H9 (cell line): ENCODE measurements around the gene IFT80. TPM values are rescaled to one million over a fixed set of nuclear protein-coding genes. Genes with fewer than 3 reads are reported as not detected.

Experiments used
- DNase-seq: peaks from one replicate; pipeline ENCODE4 v3.0.0-alpha.2; 2017
- H2AFZ ChIP-seq: one replicate; pipeline ENCODE4 v1.6.1; 2013; ENCODE audit warnings: mild to moderate bottlenecking, low read length, control low read depth, moderate library complexity
- H2AK5ac ChIP-seq: 2 replicates; pipeline ENCODE4 v1.6.1; 2013; ENCODE audit warnings: low read length, control low read depth, mixed read lengths; ENCODE audit not compliant: insufficient read length
- H2BK120ac ChIP-seq: one replicate; pipeline ENCODE4 v1.6.1; 2013; ENCODE audit warnings: low read depth, mild to moderate bottlenecking, low read length, control low read depth, inconsistent platforms; ENCODE audit not compliant: poor library complexity, severe bottlenecking
- H2BK12ac ChIP-seq: 2 replicates; pipeline ENCODE4 v1.6.1; 2013; ENCODE audit warnings: low read length, control low read depth, mixed read lengths, low read depth; ENCODE audit not compliant: insufficient read length
- H2BK15ac ChIP-seq: 2 replicates; pipeline ENCODE4 v1.6.1; 2013; ENCODE audit warnings: low read depth, low read length, control low read depth
- H2BK20ac ChIP-seq: one replicate; pipeline ENCODE4 v1.6.1; 2013; ENCODE audit warnings: low read depth, mild to moderate bottlenecking, low read length, control low read depth, inconsistent platforms; ENCODE audit not compliant: poor library complexity, severe bottlenecking
- H2BK5ac ChIP-seq: 2 replicates; pipeline ENCODE4 v1.6.1; 2013; ENCODE audit warnings: low read length, control low read depth, mixed read lengths; ENCODE audit not compliant: insufficient read length
- H3K14ac ChIP-seq: 2 replicates; pipeline ENCODE4 v1.6.1; 2013; ENCODE audit warnings: low read length, control low read depth; ENCODE audit not compliant: insufficient read depth
- H3K18ac ChIP-seq: 2 replicates; pipeline ENCODE4 v1.6.1; 2013; ENCODE audit warnings: low read depth, mild to moderate bottlenecking, mixed read lengths, low read length, control low read depth; ENCODE audit not compliant: insufficient read length
- H3K23ac ChIP-seq: 2 replicates; pipeline ENCODE4 v1.6.1; 2013; ENCODE audit warnings: low read length, control low read depth, mixed read lengths, low read depth; ENCODE audit not compliant: insufficient read length
- H3K23me2 ChIP-seq: 2 replicates; pipeline ENCODE4 v1.6.1; 2013; ENCODE audit warnings: low read depth, mild to moderate bottlenecking, mixed read lengths, low read length, control low read depth; ENCODE audit not compliant: insufficient read length, poor library complexity, severe bottlenecking
- H3K27ac ChIP-seq: 2 replicates; pipeline ENCODE4 v1.5.1; 2013; ENCODE audit warnings: low read length, control low read depth, mixed read lengths, low read depth; ENCODE audit not compliant: insufficient read length
- H3K27me3 ChIP-seq: 2 replicates; pipeline ENCODE4 v1.6.1; 2013; ENCODE audit warnings: low read length, control low read depth, inconsistent platforms; ENCODE audit not compliant: insufficient read depth
- H3K4ac ChIP-seq: 2 replicates; pipeline ENCODE4 v1.6.1; 2013; ENCODE audit warnings: low read depth, mild to moderate bottlenecking, control low read depth, inconsistent platforms, low read length, moderate library complexity
- H3K4me1 ChIP-seq: 2 replicates; pipeline ENCODE4 v1.6.1; 2013; ENCODE audit warnings: low read length, control low read depth, inconsistent platforms; ENCODE audit not compliant: insufficient read depth
- H3K4me2 ChIP-seq: 2 replicates; pipeline ENCODE4 v1.6.1; 2013; ENCODE audit warnings: low read length, control low read depth, mixed read lengths; ENCODE audit not compliant: insufficient read length, insufficient read depth
- H3K56ac ChIP-seq: 2 replicates; pipeline ENCODE4 v1.6.1; 2013; ENCODE audit warnings: low read depth, mild to moderate bottlenecking, mixed read lengths, low read length, control low read depth; ENCODE audit not compliant: insufficient read length
- H3K79me1 ChIP-seq: 2 replicates; pipeline ENCODE4 v1.6.1; 2013; ENCODE audit warnings: low read depth, mild to moderate bottlenecking, moderate library complexity, low read length, control low read depth, inconsistent platforms; ENCODE audit not compliant: insufficient read depth, poor library complexity, severe bottlenecking
- H3K79me2 ChIP-seq: 2 replicates; pipeline ENCODE4 v1.6.1; 2013; ENCODE audit warnings: low read length, control low read depth, inconsistent platforms; ENCODE audit not compliant: insufficient read depth
- H3K9ac ChIP-seq: 2 replicates; pipeline ENCODE4 v1.6.1; 2013; ENCODE audit warnings: low read length, control low read depth, mixed read lengths; ENCODE audit not compliant: insufficient read length; ENCODE audit errors: extremely low read depth
- H3K9me3 ChIP-seq: one replicate; pipeline ENCODE4 v1.6.1; 2013; ENCODE audit warnings: low read depth, low read length, inconsistent platforms; ENCODE audit not compliant: control insufficient read depth
- H3T11ph ChIP-seq: one replicate; pipeline ENCODE4 v1.6.1; 2013; ENCODE audit warnings: mild to moderate bottlenecking, low read length, control low read depth, inconsistent platforms
- H4K20me1 ChIP-seq: one replicate; pipeline ENCODE4 v1.6.1; 2013; ENCODE audit not compliant: control insufficient read depth, insufficient read length, insufficient read depth
- H4K5ac ChIP-seq: 2 replicates; pipeline ENCODE4 v1.6.1; 2013; ENCODE audit warnings: low read depth, mild to moderate bottlenecking, mixed read lengths, low read length, control low read depth; ENCODE audit not compliant: insufficient read length
- H4K8ac ChIP-seq: replicated peaks from 2 replicates; pipeline ENCODE4 v1.6.1; 2013; ENCODE audit warnings: low read length, control low read depth, mixed read lengths, low read depth; ENCODE audit not compliant: insufficient read length
- H4K91ac ChIP-seq: 2 replicates; pipeline ENCODE4 v1.6.1; 2013; ENCODE audit warnings: low read depth, mild to moderate bottlenecking, moderate library complexity, mixed read lengths, low read length, control low read depth; ENCODE audit not compliant: insufficient read length
- H3K27ac Mint-ChIP-seq, 3 experiments: 2 replicates in 2 of 3; 3 replicates in 1 of 3; pipeline ENCODE4 v1.8.0; 2020 to 2021; ENCODE audit warnings: mixed read lengths in 3 of 3, mild to moderate bottlenecking in 1 of 3, moderate library complexity in 1 of 3
- H3K27me3 Mint-ChIP-seq: 2 replicates; pipeline ENCODE4 v1.8.0; 2021; ENCODE audit warnings: low read depth, mild to moderate bottlenecking, moderate library complexity, mixed read lengths
- H3K36me3 Mint-ChIP-seq, 3 experiments: 2 replicates in 2 of 3; 3 replicates in 1 of 3; pipeline ENCODE4 v1.8.0; 2020 to 2021; ENCODE audit warnings: low read depth in 3 of 3, mixed read lengths in 3 of 3; ENCODE audit not compliant: insufficient read depth in 1 of 3
- H3K4me1 Mint-ChIP-seq, 2 experiments: 2 replicates each; pipeline ENCODE4 v1.8.0; 2020; ENCODE audit warnings: mixed read lengths in 2 of 2
- H3K4me3 Mint-ChIP-seq, 2 experiments: 2 replicates in 1 of 2; 3 replicates in 1 of 2; pipeline ENCODE4 v1.8.0; 2020 to 2021; ENCODE audit warnings: mild to moderate bottlenecking in 2 of 2, mixed read lengths in 2 of 2, moderate library complexity in 1 of 2
- H3K9me3 Mint-ChIP-seq, 2 experiments: 2 replicates in 1 of 2; 3 replicates in 1 of 2; pipeline ENCODE4 v1.8.0; 2020; ENCODE audit warnings: mild to moderate bottlenecking in 2 of 2, mixed read lengths in 2 of 2, moderate library complexity in 1 of 2
- WGBS: extraction: QIAGEN DNeasy Blood & Tissue Kit; methylation state at CpG from one replicate; pipeline ENCODE4 v1.1.7; 2013; ENCODE audit warnings: missing lambda C conversion rate, low lambda C conversion rate, mixed read lengths; ENCODE audit not compliant: insufficient read length; ENCODE audit errors: extremely low coverage; 5-methylcytosine and 5-hydroxymethylcytosine counted together
- total RNA-seq: library from RNA; stranded (reverse); gene quantifications from 2 replicates; pipeline ENCODE4 v1.2.1, GENCODE V29; 2021
- TF ChIP-seq, protein P1 (sequence below): fragments of 200-600 bp; sonication (generic); conservative IDR thresholded peaks from 3 replicates; pipeline ENCODE4 v1.8.0; 2021; ENCODE audit warnings: antibody characterized with exemption, mild to moderate bottlenecking

Gene IFT80
- total RNA-seq, 1 experiment from 2014 or later = 29.0 TPM

GRCh38 chr3:160379628-160380214, 19.3 kb downstream of the IFT80 start:
- no peak overlapping the region for H3K27ac ChIP-seq
- peak overlapping the region; percentile 29 for H3K4me2 ChIP-seq
- peak overlapping the region in 2 of 3 experiments; percentile 58 to 88; a peak in 5 of 7 replicates for H3K27ac Mint-ChIP-seq

More at GRCh38 chr3:160379628-160380214, 19.3 kb downstream of the IFT80 start:
- Histone ChIP-seq H2BK12ac (no peak overlapping the region), H3T11ph (no peak overlapping the region), H3K23me2 (no peaks in the 10 kb centered on the region), H3K23ac (no peak overlapping the region), H3K79me2 (no peaks in the 10 kb centered on the region; the same call in 1 of the 2 replicates), H2BK5ac (no peak overlapping the region), H4K8ac (peak overlapping the region; percentile 90), H2AFZ (no peak overlapping the region), H2BK120ac (no peak overlapping the region), H3K18ac (peak overlapping the region; percentile 78), H4K91ac (no peak overlapping the region), H3K9me3 (no peaks in the 10 kb centered on the region), H3K27me3 (no peaks in the 10 kb centered on the region), H2BK15ac (no peak overlapping the region), H3K79me1 (peaks cover 1% of the 10 kb centered on the region), H2AK5ac (no peak overlapping the region), H4K20me1 (no peaks in the 10 kb centered on the region), H3K4ac (no peak overlapping the region), H3K14ac (no peak overlapping the region), H4K5ac (no peak overlapping the region), H3K9ac (no peak overlapping the region), H3K4me1 (no peaks in the 10 kb centered on the region; the same call in 1 of the 2 replicates), H3K56ac (no peak overlapping the region), H2BK20ac (no peak overlapping the region)
- DNase-seq = no peak
- Mint-ChIP-seq H3K4me3 (peak overlapping the region in 1 of 2 experiments; percentile 1; a peak in 1 of 5 replicates), H3K36me3 (peaks cover under 1 to 9% (median 2%) of the 10 kb centered on the region in 3 experiments; a peak in 5 of 7 replicates), H3K27me3 (no peaks in the 10 kb centered on the region), H3K9me3 (no peaks in the 10 kb centered on the region), H3K4me1 (peaks cover 16 to 17% of the 10 kb centered on the region in 2 experiments)
- no CpG with 5 or more reads among the region's 4 CpGs for WGBS
- TF ChIP-seq, protein P1, sequence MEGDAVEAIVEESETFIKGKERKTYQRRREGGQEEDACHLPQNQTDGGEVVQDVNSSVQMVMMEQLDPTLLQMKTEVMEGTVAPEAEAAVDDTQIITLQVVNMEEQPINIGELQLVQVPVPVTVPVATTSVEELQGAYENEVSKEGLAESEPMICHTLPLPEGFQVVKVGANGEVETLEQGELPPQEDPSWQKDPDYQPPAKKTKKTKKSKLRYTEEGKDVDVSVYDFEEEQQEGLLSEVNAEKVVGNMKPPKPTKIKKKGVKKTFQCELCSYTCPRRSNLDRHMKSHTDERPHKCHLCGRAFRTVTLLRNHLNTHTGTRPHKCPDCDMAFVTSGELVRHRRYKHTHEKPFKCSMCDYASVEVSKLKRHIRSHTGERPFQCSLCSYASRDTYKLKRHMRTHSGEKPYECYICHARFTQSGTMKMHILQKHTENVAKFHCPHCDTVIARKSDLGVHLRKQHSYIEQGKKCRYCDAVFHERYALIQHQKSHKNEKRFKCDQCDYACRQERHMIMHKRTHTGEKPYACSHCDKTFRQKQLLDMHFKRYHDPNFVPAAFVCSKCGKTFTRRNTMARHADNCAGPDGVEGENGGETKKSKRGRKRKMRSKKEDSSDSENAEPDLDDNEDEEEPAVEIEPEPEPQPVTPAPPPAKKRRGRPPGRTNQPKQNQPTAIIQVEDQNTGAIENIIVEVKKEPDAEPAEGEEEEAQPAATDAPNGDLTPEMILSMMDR = no peak
